Astrocyte (in vitro differentiated cells and primary cell): ENCODE results near the gene TRIM56.

ENCODE experiments used
- CTCF ChIP-seq: IDR thresholded peaks from 2 replicates; pipeline ENCODE4 v1.5.1; 2011; ENCODE audit warnings: low read depth, mild to moderate bottlenecking, inconsistent platforms, low read length, moderate library complexity; ENCODE audit not compliant: insufficient read depth
- EZH2 ChIP-seq: IDR thresholded peaks from 2 replicates; pipeline ENCODE4 v1.6.1; 2012; ENCODE audit warnings: mild to moderate bottlenecking, low read length, inconsistent platforms; ENCODE audit not compliant: insufficient read depth

GRCh38 chr7:101059620-101059942 is 25.7 kb upstream of the TRIM56 start:
- no peak for TF ChIP-seq EZH2
- no peak for TF ChIP-seq CTCF
